ENCODE results near the gene RBMY1D. TPM values are rescaled to one million over a fixed set of nuclear protein-coding genes. Genes with fewer than 3 reads are reported as not detected.
"Not testable (repeated sequence)": the region's sequence is repeated elsewhere in the genome, so short reads cannot be mapped to it uniquely, and the experiment has no call there.

Gene RBMY1D
- total RNA-seq (2021; ENCODE audit: unreplicated experiment) (not detected), Bru-seq, nascent RNA (not detected), BruChase-seq, experiment 1, labeled RNA remaining after a 6-hour chase (not detected), BruChase-seq, experiment 2, labeled RNA remaining after a 2-hour chase (not detected)
- not detected in 2 replicates for polyA plus RNA-seq (2012)
- long read RNA-seq, result 0 reads

DNA sequence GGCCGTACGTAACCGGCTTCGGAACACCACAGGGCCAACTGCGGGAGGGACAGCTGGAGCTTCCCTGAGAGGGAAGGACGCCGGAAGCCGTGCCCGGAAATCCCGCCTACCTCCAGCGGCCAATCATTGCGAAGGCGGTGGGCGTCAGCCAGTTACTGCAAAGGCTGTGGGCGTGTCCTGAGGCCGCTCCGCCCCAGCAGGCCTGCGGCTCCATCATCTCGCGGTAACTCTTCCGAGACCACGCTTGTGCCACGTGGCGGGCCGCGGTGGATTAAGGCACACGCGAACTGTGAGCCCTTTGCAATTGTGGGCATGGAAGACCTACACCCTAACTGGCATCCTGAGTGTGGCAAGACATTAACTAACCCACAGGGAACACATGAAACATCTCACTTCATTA lies at the start of gene RBMY1D:
RBMY1D (minus strand) TSS at position 101 of the 400 bp plus-strand sequence. CDS start 2,013 bp downstream, outside the sequence.
- H3K9me3 ChIP-seq (ENCODE audit: control insufficient read depth in 1 of 2, insufficient read depth in 1 of 2, low read depth in 1 of 2, low read length in 2 of 2); intact Hi-C loops (cut with micrococcal nuclease); DNase-seq (ENCODE audit: low read depth, low spot score); ATAC-seq; H3K79me2 ChIP-seq (ENCODE audit: insufficient read depth, low read length); H3K9me2 ChIP-seq (ENCODE audit: insufficient read depth); H3K27me3 ChIP-seq (ENCODE audit: insufficient read depth, low read length); H2AFZ ChIP-seq (ENCODE audit: low read depth, low read length, poor library complexity, severe bottlenecking); CTCF ChIA-PET; POLR2A ChIA-PET; H3K27ac ChIP-seq (ENCODE audit: low read depth, low read length); BruUV-seq (replicated peaks); H3K4me3 ChIP-seq (replicated peaks in 1 of 2; ENCODE audit: low read depth in 1 of 2, low read length in 2 of 2); H3K4me2 ChIP-seq (ENCODE audit: low read length); RAD21 ChIA-PET (ENCODE audit: low non-redundant PET in 1 of 2, low total read pairs in 2 of 2, uncharacterized antibody in 2 of 2, unreplicated experiment in 2 of 2); H3K9ac ChIP-seq (ENCODE audit: low read length); H3K4me1 ChIP-seq (ENCODE audit: control insufficient read depth in 1 of 2, insufficient read depth in 2 of 2, low read length in 2 of 2); H3K36me3 ChIP-seq (ENCODE audit: control insufficient read depth in 1 of 2, insufficient read depth in 2 of 2, low read length in 2 of 2); H4K20me1 ChIP-seq (ENCODE audit: insufficient read depth): not testable (repeated sequence)

DNA sequence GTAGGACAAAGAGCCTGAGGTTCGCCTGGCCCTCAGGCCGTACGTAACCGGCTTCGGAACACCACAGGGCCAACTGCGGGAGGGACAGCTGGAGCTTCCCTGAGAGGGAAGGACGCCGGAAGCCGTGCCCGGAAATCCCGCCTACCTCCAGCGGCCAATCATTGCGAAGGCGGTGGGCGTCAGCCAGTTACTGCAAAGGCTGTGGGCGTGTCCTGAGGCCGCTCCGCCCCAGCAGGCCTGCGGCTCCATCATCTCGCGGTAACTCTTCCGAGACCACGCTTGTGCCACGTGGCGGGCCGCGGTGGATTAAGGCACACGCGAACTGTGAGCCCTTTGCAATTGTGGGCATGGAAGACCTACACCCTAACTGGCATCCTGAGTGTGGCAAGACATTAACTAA lies 23.6 kb upstream of the RBMY1D start, which contains the start of gene RBMY1E:
RBMY1E (minus strand) TSS at position 101 of the 400 bp plus-strand sequence. CDS start 1,978 bp downstream, outside the sequence.
- H3K9me3 ChIP-seq (ENCODE audit: control insufficient read depth in 1 of 2, insufficient read depth in 1 of 2, low read depth in 1 of 2, low read length in 2 of 2); CTCF ChIA-PET; H3K4me1 ChIP-seq (ENCODE audit: control insufficient read depth in 1 of 2, insufficient read depth in 2 of 2, low read length in 2 of 2); H3K27me3 ChIP-seq (ENCODE audit: insufficient read depth, low read length); POLR2A ChIA-PET; intact Hi-C loops (cut with micrococcal nuclease); H3K4me3 ChIP-seq (replicated peaks in 1 of 2; ENCODE audit: low read depth in 1 of 2, low read length in 2 of 2); BruUV-seq (replicated peaks); ATAC-seq; H3K36me3 ChIP-seq (ENCODE audit: control insufficient read depth in 1 of 2, insufficient read depth in 2 of 2, low read length in 2 of 2); H3K79me2 ChIP-seq (ENCODE audit: insufficient read depth, low read length); H3K9ac ChIP-seq (ENCODE audit: low read length); H2AFZ ChIP-seq (ENCODE audit: low read depth, low read length, poor library complexity, severe bottlenecking); RAD21 ChIA-PET (ENCODE audit: low non-redundant PET in 1 of 2, low total read pairs in 2 of 2, uncharacterized antibody in 2 of 2, unreplicated experiment in 2 of 2); H4K20me1 ChIP-seq (ENCODE audit: insufficient read depth); H3K9me2 ChIP-seq (ENCODE audit: insufficient read depth); DNase-seq (ENCODE audit: low read depth, low spot score); H3K4me2 ChIP-seq (ENCODE audit: low read length); H3K27ac ChIP-seq (ENCODE audit: low read depth, low read length): not testable (repeated sequence)

DNA sequence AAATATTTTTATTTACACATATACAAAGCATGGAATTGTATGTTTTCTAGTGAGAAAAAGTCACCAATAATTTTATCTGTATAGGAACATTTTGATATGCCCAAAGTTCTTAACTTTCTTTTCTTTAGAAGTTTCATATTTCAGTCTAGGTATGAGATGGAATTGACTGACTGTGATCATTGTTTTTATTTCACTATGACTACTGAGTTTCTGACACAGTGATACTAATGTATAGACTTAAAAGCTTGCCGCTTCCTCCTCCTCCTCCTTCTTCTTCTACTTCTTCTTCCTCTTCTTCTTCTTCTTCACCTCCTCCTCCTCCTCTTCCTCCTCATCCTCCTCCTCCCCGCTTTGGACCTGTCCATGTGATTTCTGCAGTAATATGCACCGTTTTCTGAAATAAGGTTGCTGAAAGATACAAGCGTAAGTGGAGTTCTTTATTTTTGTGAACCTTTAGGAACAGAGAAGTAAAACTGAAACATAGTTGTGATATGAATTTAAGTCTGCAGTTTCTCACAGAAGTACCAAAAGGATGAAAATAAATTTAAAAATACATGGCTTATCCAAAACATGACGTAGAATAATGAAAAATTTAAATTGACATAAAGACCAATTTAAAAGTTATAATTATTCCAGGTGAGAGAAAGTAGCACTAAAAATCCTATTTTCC lies 24.8 kb downstream of the RBMY1D start:
- H3K4me1 ChIP-seq (ENCODE audit: control insufficient read depth in 1 of 2, insufficient read depth in 2 of 2, low read length in 2 of 2); POLR2A ChIA-PET; H3K9me2 ChIP-seq (ENCODE audit: insufficient read depth); H3K9me3 ChIP-seq (ENCODE audit: control insufficient read depth in 1 of 2, insufficient read depth in 1 of 2, low read depth in 1 of 2, low read length in 2 of 2); BruUV-seq (replicated peaks); H3K36me3 ChIP-seq (ENCODE audit: control insufficient read depth in 1 of 2, insufficient read depth in 2 of 2, low read length in 2 of 2); H3K27ac ChIP-seq (ENCODE audit: low read depth, low read length); H3K9ac ChIP-seq (ENCODE audit: low read length); CTCF ChIA-PET; H3K4me2 ChIP-seq (ENCODE audit: low read length); H3K4me3 ChIP-seq (replicated peaks in 1 of 2; ENCODE audit: low read depth in 1 of 2, low read length in 2 of 2); H4K20me1 ChIP-seq (ENCODE audit: insufficient read depth); RAD21 ChIA-PET (ENCODE audit: low non-redundant PET in 1 of 2, low total read pairs in 2 of 2, uncharacterized antibody in 2 of 2, unreplicated experiment in 2 of 2); H3K79me2 ChIP-seq (ENCODE audit: insufficient read depth, low read length); H2AFZ ChIP-seq (ENCODE audit: low read depth, low read length, poor library complexity, severe bottlenecking); ATAC-seq; intact Hi-C loops (cut with micrococcal nuclease); DNase-seq (ENCODE audit: low read depth, low spot score); H3K27me3 ChIP-seq (ENCODE audit: insufficient read depth, low read length): not testable (repeated sequence)

Measured in HCT116 (cell line).